ENCODE data around the gene COL17A1.

COL17A1 gene

DNA sequence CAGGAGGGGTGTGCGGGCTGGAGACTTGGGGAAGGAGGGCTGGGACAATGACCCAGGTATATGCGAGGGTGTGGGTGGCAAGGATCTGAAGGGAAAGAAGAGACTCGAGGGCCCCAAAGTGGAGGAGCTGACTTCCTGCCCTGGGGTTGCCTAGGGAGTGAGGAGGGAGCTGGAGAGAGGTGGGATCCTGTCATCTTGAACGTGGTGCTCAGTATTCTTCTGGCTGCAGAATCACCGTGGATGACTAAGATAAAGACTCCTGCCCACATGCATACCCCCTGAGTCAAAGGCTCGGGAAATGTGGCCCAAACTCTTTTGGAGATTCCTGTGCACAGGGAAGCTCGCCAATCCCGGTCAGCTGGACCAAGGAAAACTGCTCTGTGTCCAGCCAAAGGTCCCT, 31.2 kb downstream of the COL17A1 start:
- TF ChIP-seq POLR2A (IDR thresholded peaks at IDR 0.05; ENCODE audit: low read length) (no peak), GATA1 (IDR thresholded peaks at IDR 0.05; ENCODE audit: low read depth, low read length) (no peak)
- DNase-seq, result no peak

GRCh38 chr10:104053201-104053600, 32.5 kb downstream of the COL17A1 start:
- no peak for TF ChIP-seq POLR2A (IDR thresholded peaks at IDR 0.05; ENCODE audit: low read length)
- no peak for TF ChIP-seq GATA1 (IDR thresholded peaks at IDR 0.05; ENCODE audit: low read depth, low read length)
- no peak for DNase-seq

- TF ChIP-seq GATA1 (IDR thresholded peaks at IDR 0.05; ENCODE audit: low read depth, low read length) (no peak), POLR2A (IDR thresholded peaks at IDR 0.05; ENCODE audit: low read length) (no peak)
- no peak for DNase-seq
These were observed 33.2 kb downstream of the COL17A1 start for GRCh38 chr10:104052431-104052830.

DNA sequence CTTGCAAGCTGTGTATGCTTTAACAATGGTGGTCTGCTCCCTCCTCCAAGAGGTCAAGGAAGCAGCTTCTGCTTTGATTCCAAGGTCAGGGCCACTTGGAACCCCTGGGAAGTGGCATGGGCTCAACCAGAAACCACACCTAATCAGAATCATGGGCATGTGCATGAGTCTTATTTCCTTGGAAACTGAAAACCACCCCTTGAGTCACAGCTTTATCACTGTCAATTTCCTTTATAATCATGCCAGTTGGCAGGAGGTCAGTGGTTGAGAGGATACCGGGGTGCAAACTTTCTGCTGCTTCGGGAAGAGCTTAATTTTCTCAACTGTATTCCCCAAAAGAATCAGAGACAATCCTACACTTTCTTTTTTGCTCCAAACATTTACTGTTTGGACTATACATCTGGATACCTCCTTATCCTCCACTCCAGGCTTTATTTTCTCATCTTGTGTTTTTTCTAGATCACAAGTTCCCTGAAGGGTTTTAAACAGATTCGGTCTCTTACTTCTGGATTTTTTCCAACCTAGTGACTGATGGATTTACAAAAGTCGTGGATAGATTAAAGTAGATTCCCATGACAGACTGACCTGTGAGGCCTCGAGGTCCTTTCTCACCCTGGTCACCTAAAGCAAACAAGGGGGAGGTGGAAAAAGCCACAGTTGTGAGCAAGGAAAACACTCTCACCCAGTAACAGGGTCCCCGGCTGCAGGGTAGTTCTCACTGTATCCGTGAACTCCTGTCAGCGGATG, 36.0 kb downstream of the COL17A1 start:
- DNase-seq, result no peak
- TF ChIP-seq POLR2A (IDR thresholded peaks at IDR 0.05; ENCODE audit: low read length) (no peak), GATA1 (IDR thresholded peaks at IDR 0.05; ENCODE audit: low read depth, low read length) (no peak)

- no peak for DNase-seq
- TF ChIP-seq GATA1 (IDR thresholded peaks at IDR 0.05; ENCODE audit: low read depth, low read length) (no peak), POLR2A (IDR thresholded peaks at IDR 0.05; ENCODE audit: low read length) (no peak)
These were observed 39.0 kb downstream of the COL17A1 start for GRCh38 chr10:104046651-104047050.

DNA sequence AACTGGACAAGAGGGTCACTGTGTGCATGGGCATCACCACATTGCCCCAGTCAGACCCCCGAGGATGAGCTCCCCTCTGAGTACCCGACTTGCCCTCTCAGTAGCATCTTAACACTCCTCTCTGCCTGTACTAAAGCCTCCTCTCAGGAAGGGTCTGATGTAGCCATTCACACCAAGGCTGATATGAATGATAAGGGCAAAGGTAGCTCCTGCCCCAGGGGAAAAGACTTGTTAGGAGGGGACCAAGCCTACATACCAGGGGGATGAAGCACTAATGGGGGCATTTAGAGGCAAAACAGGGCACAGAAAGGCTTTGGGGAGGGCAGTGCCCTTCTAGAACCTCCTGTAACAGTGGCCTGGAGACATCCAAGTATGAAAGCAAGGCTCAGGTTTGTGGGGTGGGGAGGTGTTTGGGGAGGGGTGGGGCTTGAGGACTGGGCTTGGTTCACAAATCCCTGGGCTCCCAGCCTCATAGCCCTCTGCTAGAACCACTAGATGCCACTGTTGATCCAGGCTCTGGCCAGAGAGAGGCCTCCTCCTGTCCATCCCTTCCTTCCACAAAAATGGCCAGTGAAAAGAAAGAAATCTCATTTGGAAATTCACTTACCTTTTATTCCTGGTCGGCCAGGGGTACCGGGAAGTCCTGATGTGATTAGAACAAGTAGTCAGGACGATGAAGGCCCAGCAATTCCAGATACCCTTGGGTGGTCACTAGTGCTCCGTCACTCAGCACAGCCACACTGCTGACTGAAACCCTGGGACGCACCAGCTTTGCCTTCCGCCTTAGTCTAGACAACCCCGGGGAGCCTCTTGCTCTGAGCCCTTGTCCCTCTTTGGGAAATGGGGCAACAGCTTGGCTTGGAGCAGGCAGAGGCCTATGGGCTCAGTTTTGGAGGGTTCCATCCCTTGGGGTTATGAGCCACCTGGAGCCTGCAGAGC, 40.3 kb downstream of the COL17A1 start:
- no peak for TF ChIP-seq GATA1 (IDR thresholded peaks at IDR 0.05; ENCODE audit: low read depth, low read length)
- TF ChIP-seq POLR2A (IDR thresholded peaks at IDR 0.05; ENCODE audit: low read length), result no peak
- DNase-seq, result peak; percentile 12 to 16

GRCh38 chr10:104043854-104044253, 41.8 kb downstream of the COL17A1 start:
- DNase-seq, result no peak
- TF ChIP-seq GATA1 (IDR thresholded peaks at IDR 0.05; ENCODE audit: low read depth, low read length), result no peak
- TF ChIP-seq POLR2A (IDR thresholded peaks at IDR 0.05; ENCODE audit: low read length), result no peak

- TF ChIP-seq GATA1 (IDR thresholded peaks at IDR 0.05; ENCODE audit: low read depth, low read length) (no peak), POLR2A (IDR thresholded peaks at IDR 0.05; ENCODE audit: low read length) (no peak)
- DNase-seq, result no peak
These were observed 42.4 kb downstream of the COL17A1 start for GRCh38 chr10:104043185-104043830.

DNA sequence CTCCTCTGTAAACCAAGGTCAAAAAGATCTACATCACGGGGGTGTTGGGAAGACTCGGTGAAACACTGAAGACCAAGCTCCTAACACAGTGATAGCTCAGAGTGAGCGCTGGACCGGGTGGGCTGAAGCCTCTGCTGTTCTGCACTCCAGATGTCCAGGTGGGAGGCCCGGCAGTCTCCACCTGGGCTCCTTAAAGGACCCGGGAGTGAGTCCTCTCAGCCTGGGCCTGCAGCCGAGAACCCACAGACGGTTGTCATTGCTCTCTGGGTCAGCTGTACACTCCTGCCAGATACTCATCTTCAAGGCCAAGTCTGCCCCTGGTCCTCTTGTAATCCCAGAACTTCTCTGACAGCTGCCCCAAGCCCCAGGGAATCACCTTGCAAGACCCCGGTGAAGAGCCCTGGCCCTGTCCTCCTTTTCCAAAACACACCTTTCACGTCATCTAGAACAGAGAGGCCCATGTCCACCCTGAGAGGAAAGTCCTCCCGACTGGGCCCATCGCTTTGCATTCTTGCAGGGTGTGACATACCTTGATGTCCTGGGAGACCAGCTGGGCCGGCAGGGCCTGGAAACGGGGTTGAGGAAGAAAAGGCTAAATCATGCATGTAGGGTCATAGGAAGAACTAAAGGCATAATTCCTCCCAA, 43.7 kb downstream of the COL17A1 start:
- TF ChIP-seq POLR2A (IDR thresholded peaks at IDR 0.05; ENCODE audit: low read length) (no peak), GATA1 (IDR thresholded peaks at IDR 0.05; ENCODE audit: low read depth, low read length) (no peak)
- DNase-seq, result no peak

DNA sequence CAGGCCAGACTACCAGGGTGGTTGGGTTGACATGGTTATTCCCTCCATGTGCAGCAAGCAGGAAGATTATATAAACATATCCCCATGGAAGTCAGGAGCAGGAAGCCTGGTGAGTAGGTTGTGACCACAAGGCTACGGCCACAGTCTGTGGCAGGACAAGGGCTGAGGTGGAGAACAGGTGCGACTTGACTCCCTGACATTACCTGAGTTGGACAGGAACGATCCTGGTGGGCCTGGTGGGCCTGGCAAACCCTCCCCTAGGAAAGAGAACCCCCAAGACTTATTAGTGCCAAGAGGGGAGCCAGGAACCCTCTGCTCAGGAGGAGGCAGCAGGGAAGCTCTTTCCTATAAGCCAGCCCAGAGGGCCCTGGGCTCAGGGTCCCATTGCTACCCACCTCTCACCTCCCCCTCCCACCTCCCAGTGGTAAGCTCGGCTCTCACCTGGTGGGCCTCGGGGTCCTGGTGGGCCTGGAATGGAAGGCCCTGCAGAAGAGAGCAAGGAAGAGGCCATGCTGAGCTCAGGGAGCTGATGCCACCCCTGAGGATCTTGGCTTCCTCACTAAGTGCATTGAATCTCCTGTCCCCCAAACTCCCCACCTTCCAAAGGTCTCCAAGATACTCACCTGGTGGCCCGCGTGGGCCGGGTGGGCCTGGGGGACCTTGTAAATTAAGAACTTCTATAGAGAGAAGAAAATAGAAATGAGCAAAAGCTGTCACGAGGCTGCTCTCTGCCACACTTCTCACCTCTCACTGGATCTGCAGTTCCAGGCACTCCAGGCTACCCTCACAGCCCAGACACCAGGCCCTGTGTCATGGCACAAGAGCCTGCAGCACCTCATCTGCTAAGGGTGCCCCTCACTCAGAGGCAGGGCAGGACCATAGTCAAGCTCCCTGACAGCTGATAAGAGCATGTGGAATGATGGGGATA, 44.6 kb downstream of the COL17A1 start:
- TF ChIP-seq GATA1 (IDR thresholded peaks at IDR 0.05; ENCODE audit: low read depth, low read length) (no peak), POLR2A (IDR thresholded peaks at IDR 0.05; ENCODE audit: low read length) (no peak)

DNA sequence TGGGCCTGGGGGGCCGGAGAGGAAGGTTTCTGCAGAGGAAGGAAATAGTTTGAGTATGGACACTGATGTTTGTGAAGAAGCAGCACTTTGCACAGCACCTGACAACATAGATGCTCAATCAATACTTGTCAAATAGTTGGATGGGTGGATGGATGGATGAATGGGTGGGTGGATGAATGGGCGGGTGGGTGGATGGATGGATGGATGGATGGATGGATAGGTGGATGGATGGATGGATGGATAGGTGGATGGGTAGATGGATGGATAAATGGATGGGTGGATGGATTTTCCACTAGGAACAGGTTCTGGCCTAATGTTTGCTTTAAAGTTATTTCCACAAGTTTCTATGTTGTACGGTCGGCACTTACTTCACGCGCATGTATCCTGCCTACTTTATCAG, 45.3 kb downstream of the COL17A1 start:
- TF ChIP-seq POLR2A (IDR thresholded peaks at IDR 0.05; ENCODE audit: low read length) (no peak), GATA1 (IDR thresholded peaks at IDR 0.05; ENCODE audit: low read depth, low read length) (no peak)
- no peak for DNase-seq

More for the DNA sequence above, 44.6 kb downstream of the COL17A1 start:
- DNase-seq, result no peak

DNA sequence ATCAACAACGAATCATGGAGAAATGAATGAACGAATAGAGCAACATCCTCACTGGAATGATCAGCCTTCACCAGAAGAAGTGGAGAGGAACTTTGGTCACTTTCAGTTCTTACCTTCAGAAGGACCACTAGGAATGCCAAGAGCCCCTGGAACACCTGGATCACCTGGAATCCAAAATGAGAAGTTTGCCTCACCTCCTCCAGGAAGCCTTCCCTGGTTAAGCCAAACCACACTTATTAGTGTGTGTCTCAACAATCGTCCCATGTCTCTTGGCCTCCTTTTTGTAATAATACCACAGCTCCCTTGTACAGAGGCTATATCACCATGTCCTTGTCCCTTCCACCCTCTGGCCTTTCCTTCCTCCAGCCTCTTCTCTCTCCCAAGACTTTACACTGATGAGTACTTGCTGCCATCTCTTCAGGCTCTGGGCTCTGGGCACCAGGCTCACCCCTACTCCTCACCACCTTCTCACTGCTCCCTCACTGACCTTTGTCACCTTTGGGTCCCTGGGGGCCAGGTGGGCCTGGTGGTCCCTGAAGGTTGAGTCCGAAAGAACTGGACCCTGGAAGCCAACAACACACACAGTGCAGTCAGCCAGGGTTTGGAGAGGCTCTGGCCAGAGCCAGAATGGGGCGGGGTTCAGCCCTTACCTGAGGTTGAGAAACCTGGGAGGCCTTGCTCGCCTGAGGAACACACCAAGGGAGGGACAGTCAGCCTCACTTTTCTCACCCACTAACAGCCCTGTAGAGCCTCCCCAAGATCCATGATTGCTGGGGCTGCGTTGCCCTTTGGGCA, 46.5 kb downstream of the COL17A1 start:
- TF ChIP-seq POLR2A (IDR thresholded peaks at IDR 0.05; ENCODE audit: low read length) (no peak), GATA1 (IDR thresholded peaks at IDR 0.05; ENCODE audit: low read depth, low read length) (no peak)
- DNase-seq, result no peak
